Measurements from ENCODE around the gene OVCH2.
"Not testable (repeated sequence)": the region's sequence is repeated elsewhere in the genome, so short reads cannot be mapped to it uniquely, and the experiment has no call there.

OVCH2 gene

GRCh38 chr11:7670641-7671040 is 35.6 kb downstream of the OVCH2 start:
- DNase-seq: no peak

GRCh38 chr11:7668911-7669310 is 37.4 kb downstream of the OVCH2 start:
- no peak for DNase-seq

- DNase-seq: no peak
These were observed 37.8 kb downstream of the OVCH2 start for GRCh38 chr11:7668464-7668863.

GRCh38 chr11:7667460-7667859 is 38.8 kb downstream of the OVCH2 start:
- no peak for DNase-seq

GRCh38 chr11:7666292-7666866 is 39.9 kb downstream of the OVCH2 start:
- no peak for DNase-seq

GRCh38 chr11:7665473-7666291 is 40.6 kb downstream of the OVCH2 start:
- peak; percentile 69 for DNase-seq

GRCh38 chr11:7664867-7665266 is 41.4 kb downstream of the OVCH2 start:
- DNase-seq: no peak

- not testable (repeated sequence) for DNase-seq
These were observed 42.7 kb downstream of the OVCH2 start for GRCh38 chr11:7663531-7663930.

- peak; percentile 41 for DNase-seq
These were observed 48.8 kb downstream of the OVCH2 start for GRCh38 chr11:7657306-7658025.

GRCh38 chr11:7656704-7657103 is 49.6 kb downstream of the OVCH2 start:
- no peak for DNase-seq

GRCh38 chr11:7655253-7656217 is 50.7 kb downstream of the OVCH2 start:
- DNase-seq: no peak

- no peak for DNase-seq
These were observed 52.0 kb downstream of the OVCH2 start for GRCh38 chr11:7654195-7654705.

- DNase-seq: no peak
These were observed 54.6 kb downstream of the OVCH2 start for GRCh38 chr11:7651700-7652099.

- no peak for DNase-seq
These were observed 55.1 kb downstream of the OVCH2 start for GRCh38 chr11:7651140-7651551.

GRCh38 chr11:7648264-7648663 is 58.0 kb downstream of the OVCH2 start:
- no peak for DNase-seq

- DNase-seq: no peak
These were observed 59.4 kb downstream of the OVCH2 start for GRCh38 chr11:7646866-7647265.

- no peak for DNase-seq
These were observed 61.1 kb downstream of the OVCH2 start for GRCh38 chr11:7645206-7645605.

- no peak for DNase-seq
These were observed 63.0 kb downstream of the OVCH2 start for GRCh38 chr11:7643314-7643713.

GRCh38 chr11:7642747-7643146 is 63.5 kb downstream of the OVCH2 start:
- no peak for DNase-seq

GRCh38 chr11:7640816-7641215 is 65.5 kb downstream of the OVCH2 start:
- no peak for DNase-seq

GRCh38 chr11:7639643-7640025 is 66.6 kb downstream of the OVCH2 start:
- DNase-seq: no peak
